Measurements from ENCODE around the gene ZNF214. TPM values are rescaled to one million over a fixed set of nuclear protein-coding genes. Genes with fewer than 3 reads are reported as not detected.
"Not testable (repeated sequence)": the region's sequence is repeated elsewhere in the genome, so short reads cannot be mapped to it uniquely, and the experiment has no call there.

ZNF214 gene
- total RNA-seq, 1 donor, result 2.6 TPM

GRCh38 chr11:6992026-6992425 lies 28.1 kb downstream of the ZNF214 start:
- H3K4me3 ChIP-seq (ENCODE audit: low read depth, low read length), result no peak overlapping the region
- TF ChIP-seq, protein P1, sequence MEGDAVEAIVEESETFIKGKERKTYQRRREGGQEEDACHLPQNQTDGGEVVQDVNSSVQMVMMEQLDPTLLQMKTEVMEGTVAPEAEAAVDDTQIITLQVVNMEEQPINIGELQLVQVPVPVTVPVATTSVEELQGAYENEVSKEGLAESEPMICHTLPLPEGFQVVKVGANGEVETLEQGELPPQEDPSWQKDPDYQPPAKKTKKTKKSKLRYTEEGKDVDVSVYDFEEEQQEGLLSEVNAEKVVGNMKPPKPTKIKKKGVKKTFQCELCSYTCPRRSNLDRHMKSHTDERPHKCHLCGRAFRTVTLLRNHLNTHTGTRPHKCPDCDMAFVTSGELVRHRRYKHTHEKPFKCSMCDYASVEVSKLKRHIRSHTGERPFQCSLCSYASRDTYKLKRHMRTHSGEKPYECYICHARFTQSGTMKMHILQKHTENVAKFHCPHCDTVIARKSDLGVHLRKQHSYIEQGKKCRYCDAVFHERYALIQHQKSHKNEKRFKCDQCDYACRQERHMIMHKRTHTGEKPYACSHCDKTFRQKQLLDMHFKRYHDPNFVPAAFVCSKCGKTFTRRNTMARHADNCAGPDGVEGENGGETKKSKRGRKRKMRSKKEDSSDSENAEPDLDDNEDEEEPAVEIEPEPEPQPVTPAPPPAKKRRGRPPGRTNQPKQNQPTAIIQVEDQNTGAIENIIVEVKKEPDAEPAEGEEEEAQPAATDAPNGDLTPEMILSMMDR (IDR thresholded peaks at IDR 0.05; ENCODE audit: insufficient read depth, low read depth, low read length), result no peak
- peak; percentile 23 for DNase-seq (ENCODE audit: low read depth)

- no peak for DNase-seq (ENCODE audit: low read depth)
- TF ChIP-seq, protein P1 (IDR thresholded peaks at IDR 0.05; ENCODE audit: insufficient read depth, low read depth, low read length), result no peak
- no peak overlapping the region for H3K4me3 ChIP-seq (ENCODE audit: low read depth, low read length)
These were observed 28.9 kb downstream of the ZNF214 start for GRCh38 chr11:6991227-6991626.

GRCh38 chr11:6988506-6988905 lies 31.6 kb downstream of the ZNF214 start:
- DNase-seq (ENCODE audit: low read depth), result no peak

DNA sequence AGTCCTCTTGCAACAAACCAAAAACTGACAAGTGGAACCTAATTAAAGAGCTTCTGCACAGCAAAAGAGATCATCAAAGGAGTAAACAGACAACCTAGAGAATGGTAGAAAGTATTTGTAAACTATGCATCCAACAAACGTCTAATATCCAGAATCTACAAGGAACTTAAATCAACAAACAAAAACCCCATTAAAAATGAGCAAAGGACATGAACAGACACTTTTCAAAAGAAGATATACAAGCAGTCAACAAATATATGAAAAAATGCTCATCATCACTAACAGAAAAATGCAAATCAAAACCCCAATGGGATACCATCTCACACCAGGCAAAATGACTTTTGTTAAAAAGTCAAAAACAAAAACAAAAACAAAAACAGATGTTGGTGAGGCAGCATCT lies 33.7 kb downstream of the ZNF214 start:
- H3K4me3 ChIP-seq (ENCODE audit: low read depth, low read length), result no peak overlapping the region
- no peak for DNase-seq (ENCODE audit: low read depth)
- TF ChIP-seq, protein P1 (IDR thresholded peaks at IDR 0.05; ENCODE audit: insufficient read depth, low read depth, low read length), result no peak

More at GRCh38 chr11:6988506-6988905, 31.6 kb downstream of the ZNF214 start:
- TF ChIP-seq, protein P1 (IDR thresholded peaks at IDR 0.05; ENCODE audit: insufficient read depth, low read depth, low read length), result no peak
- H3K4me3 ChIP-seq (ENCODE audit: low read depth, low read length), result no peak overlapping the region

DNA sequence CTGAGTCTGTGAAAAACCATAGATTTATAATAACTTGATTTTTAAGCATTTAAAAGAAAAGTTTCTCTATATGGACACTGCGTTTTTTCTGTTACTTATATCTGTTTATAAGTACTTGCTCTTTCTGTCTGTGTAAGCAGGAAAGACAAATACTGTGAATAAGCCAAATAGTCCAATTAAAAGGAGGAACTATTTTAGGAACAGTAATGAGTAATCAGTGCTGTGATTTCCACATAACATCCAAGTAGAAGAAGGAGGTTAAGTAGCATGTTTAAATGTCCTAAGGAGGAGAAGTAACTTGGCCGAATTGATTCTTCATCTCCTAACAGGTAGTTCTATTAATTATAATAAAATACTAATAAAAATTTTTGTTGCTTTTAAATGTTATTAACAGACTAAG lies 40.8 kb downstream of the ZNF214 start:
- TF ChIP-seq, protein P1 (IDR thresholded peaks at IDR 0.05; ENCODE audit: insufficient read depth, low read depth, low read length), result no peak
- DNase-seq (ENCODE audit: low read depth), result peak; percentile 38
- no peak overlapping the region for H3K4me3 ChIP-seq (ENCODE audit: low read depth, low read length)

GRCh38 chr11:6969854-6970253 lies 50.3 kb downstream of the ZNF214 start:
- DNase-seq (ENCODE audit: low read depth), result peak; percentile 22
- H3K4me3 ChIP-seq (ENCODE audit: low read depth, low read length), result not testable (repeated sequence)

- TF ChIP-seq, protein P1 (IDR thresholded peaks at IDR 0.05; ENCODE audit: insufficient read depth, low read depth, low read length), result no peak
- no peak for DNase-seq (ENCODE audit: low read depth)
- H3K4me3 ChIP-seq (ENCODE audit: low read depth, low read length), result no peak overlapping the region
These were observed 51.3 kb downstream of the ZNF214 start for GRCh38 chr11:6968816-6969215.
